ENCODE results near the gene VAC14.

VAC14 gene

GRCh38 chr16:70704586-70704985 is 96.4 kb downstream of the VAC14 start:
- H3K27ac ChIP-seq: peak overlapping the region; percentile 95 to 96
- TF ChIP-seq, protein P1, sequence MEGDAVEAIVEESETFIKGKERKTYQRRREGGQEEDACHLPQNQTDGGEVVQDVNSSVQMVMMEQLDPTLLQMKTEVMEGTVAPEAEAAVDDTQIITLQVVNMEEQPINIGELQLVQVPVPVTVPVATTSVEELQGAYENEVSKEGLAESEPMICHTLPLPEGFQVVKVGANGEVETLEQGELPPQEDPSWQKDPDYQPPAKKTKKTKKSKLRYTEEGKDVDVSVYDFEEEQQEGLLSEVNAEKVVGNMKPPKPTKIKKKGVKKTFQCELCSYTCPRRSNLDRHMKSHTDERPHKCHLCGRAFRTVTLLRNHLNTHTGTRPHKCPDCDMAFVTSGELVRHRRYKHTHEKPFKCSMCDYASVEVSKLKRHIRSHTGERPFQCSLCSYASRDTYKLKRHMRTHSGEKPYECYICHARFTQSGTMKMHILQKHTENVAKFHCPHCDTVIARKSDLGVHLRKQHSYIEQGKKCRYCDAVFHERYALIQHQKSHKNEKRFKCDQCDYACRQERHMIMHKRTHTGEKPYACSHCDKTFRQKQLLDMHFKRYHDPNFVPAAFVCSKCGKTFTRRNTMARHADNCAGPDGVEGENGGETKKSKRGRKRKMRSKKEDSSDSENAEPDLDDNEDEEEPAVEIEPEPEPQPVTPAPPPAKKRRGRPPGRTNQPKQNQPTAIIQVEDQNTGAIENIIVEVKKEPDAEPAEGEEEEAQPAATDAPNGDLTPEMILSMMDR (IDR thresholded peaks at IDR 0.05): no peak
- H3K4me3 ChIP-seq: no peak overlapping the region
- no peak for DNase-seq (ENCODE audit: low spot score)

- Histone ChIP-seq H3K27ac (peak overlapping the region; percentile 95 to 96), H3K4me3 (no peak overlapping the region)
- TF ChIP-seq, protein P1 (IDR thresholded peaks at IDR 0.05): no peak
- DNase-seq (ENCODE audit: low spot score): no peak
These were observed 97.0 kb downstream of the VAC14 start for GRCh38 chr16:70703835-70704381.

DNA sequence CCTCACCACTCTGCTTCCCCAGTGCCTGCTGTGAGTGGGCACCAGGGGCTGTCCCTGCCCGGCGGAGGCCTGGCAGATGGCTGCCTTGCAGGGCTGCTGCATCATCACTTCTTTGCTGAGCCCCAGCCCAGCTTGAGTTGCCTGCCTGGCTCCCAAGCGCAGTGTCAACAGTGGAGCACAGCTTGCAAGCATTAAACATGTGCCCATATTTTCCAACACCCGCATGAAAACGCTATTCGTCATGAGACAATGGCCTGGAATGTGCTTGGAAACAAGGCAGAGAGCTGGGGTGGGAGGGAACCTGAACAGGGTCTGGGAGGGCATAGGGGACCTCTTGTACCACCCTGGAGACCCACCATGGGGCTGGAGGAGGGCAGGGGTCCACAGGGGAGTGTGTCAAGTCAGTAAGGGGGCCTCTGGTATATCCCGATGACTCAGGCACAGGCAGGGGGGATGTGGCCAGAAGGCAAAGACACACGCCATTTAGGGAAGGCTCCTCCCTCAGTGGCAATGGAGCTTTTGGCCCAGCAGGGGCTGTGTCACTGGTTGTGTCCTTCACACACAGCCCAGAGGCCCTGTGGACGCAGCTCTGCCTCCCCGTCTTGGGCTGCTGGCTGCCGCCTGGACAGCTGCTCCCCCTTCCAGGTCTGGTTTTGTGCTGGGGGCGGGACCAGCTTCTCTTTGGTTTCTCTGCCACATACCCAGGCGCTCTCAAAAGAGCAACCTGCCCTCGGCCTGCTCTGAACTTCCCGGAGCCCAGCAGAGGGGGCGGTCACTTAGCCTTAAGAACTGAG is 97.7 kb downstream of the VAC14 start:
- peak overlapping the region; percentile 95 to 96 for H3K27ac ChIP-seq
- DNase-seq (ENCODE audit: low spot score): peak; percentile 93
- TF ChIP-seq, protein P1 (IDR thresholded peaks at IDR 0.05): no peak
- H3K4me3 ChIP-seq: no peak overlapping the region

DNA sequence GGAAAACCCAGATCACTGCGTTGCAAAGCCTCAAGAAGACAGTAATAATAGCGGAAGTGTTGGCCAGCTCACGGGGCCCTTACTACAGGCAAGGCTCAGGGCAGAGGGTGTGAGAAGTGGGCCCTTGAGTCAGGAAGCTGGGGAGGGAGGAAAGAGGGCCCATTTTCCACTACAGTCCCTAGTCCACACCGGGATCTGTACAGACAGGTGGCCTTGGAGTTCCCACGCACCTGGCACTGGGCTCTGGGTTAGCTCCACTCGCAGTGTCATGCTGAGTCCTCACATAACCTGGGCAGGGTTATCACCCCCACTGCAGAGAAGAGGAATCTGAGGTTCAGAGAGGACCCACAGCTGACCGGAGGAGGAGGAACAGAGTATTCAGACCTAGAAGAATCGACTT is 98.3 kb downstream of the VAC14 start:
- no peak for DNase-seq (ENCODE audit: low spot score)
- H3K27ac ChIP-seq: peak overlapping the region; percentile 95 to 96
- no peak overlapping the region for H3K4me3 ChIP-seq

GRCh38 chr16:70701998-70702397 is 99.0 kb downstream of the VAC14 start:
- Histone ChIP-seq H3K27ac (peak overlapping the region; percentile 95 to 96), H3K4me3 (no peak overlapping the region)
- no peak for DNase-seq (ENCODE audit: low spot score)
- TF ChIP-seq, protein P1 (IDR thresholded peaks at IDR 0.05): no peak

More for the DNA sequence above, 98.3 kb downstream of the VAC14 start:
- TF ChIP-seq, protein P1 (IDR thresholded peaks at IDR 0.05): no peak

- Histone ChIP-seq H3K4me3 (no peak overlapping the region), H3K27ac (peak overlapping the region; percentile 95 to 96)
- no peak for DNase-seq (ENCODE audit: low spot score)
- TF ChIP-seq, protein P1 (IDR thresholded peaks at IDR 0.05): no peak
These were observed 99.4 kb downstream of the VAC14 start for GRCh38 chr16:70701596-70701995.

DNA sequence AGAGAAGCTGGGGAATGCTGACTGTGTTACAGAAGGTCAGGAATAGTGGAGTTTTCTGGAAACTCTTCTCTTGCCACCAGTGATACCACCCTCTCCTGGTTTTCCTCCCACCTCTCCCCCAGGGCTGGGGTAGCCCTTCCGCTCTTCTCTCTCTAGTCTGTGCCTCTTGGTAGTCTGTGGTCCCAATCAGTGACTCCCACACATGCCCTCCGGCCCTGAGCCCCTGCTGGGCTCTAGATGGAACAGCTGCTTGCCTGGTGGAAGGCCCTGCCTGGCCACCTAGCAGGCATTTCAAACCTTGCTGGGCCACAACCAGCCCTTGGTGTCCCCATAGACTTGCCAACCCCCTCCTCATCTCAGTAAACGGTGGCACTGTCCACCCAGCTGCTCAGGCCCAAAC is 99.9 kb downstream of the VAC14 start:
- Histone ChIP-seq H3K4me3 (no peak overlapping the region), H3K27ac (peak overlapping the region; percentile 95 to 96)
- DNase-seq (ENCODE audit: low spot score): no peak
- TF ChIP-seq, protein P1 (IDR thresholded peaks at IDR 0.05): no peak
